ENCODE data around the gene C12orf75. TPM values are rescaled to one million over a fixed set of nuclear protein-coding genes. Genes with fewer than 3 reads are reported as not detected.
A peak's percentile ranks its signal among the peaks of the same experiment; 100 is the strongest.

Gene C12orf75
- total RNA-seq, 1 experiment from 2014 or later: 173 TPM

DNA sequence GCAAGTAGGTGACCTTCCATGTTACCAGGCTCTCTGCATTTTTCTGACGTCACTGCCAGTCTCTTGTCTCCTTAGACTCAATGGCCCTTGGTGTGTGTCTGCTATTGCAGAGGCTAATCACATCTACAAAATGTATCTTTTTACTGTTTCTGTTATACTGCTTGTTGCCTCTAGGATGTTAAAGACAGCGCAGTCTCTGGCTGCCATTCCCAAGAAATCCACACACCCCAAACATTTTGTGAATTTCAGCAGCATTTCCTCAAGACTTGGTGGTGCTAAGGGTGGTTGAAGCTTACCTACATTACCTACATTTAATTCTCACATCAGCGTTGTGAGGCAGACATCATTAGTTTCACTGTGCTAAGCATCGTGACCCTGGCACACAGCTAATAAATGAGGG lies 87.2 kb downstream of the C12orf75 start:
- Histone ChIP-seq H3K9me3 (no peaks in the 10 kb centered on the region), H3K36me3 (ENCODE audit: control insufficient read depth, insufficient read depth, low read length) (no peaks in the 10 kb centered on the region), H3K4me1 (no peaks in the 10 kb centered on the region), H3K27me3 (replicated peaks; ENCODE audit: control insufficient read depth, insufficient read depth, low read length) (no peaks in the 10 kb centered on the region), H3K4me3 (ENCODE audit: low read depth, low read length) (no peak overlapping the region)
- no peak for DNase-seq
- ChIA-PET CTCF (no interaction called here), POLR2A (no interaction called here)
- Mint-ChIP-seq H3K9me3 (ENCODE audit: unreplicated experiment) (no peaks in the 10 kb centered on the region), H3K27ac (ENCODE audit: unreplicated experiment) (no peak overlapping the region), H3K4me3 (ENCODE audit: unreplicated experiment) (no peak overlapping the region), H3K27me3 (ENCODE audit: insufficient read depth, unreplicated experiment) (no peaks in the 10 kb centered on the region), H3K4me1 (ENCODE audit: low read depth, unreplicated experiment) (peaks cover 22% of the 10 kb centered on the region), H3K36me3 (ENCODE audit: insufficient read depth, unreplicated experiment) (no peaks in the 10 kb centered on the region)
- TF ChIP-seq, protein P1, sequence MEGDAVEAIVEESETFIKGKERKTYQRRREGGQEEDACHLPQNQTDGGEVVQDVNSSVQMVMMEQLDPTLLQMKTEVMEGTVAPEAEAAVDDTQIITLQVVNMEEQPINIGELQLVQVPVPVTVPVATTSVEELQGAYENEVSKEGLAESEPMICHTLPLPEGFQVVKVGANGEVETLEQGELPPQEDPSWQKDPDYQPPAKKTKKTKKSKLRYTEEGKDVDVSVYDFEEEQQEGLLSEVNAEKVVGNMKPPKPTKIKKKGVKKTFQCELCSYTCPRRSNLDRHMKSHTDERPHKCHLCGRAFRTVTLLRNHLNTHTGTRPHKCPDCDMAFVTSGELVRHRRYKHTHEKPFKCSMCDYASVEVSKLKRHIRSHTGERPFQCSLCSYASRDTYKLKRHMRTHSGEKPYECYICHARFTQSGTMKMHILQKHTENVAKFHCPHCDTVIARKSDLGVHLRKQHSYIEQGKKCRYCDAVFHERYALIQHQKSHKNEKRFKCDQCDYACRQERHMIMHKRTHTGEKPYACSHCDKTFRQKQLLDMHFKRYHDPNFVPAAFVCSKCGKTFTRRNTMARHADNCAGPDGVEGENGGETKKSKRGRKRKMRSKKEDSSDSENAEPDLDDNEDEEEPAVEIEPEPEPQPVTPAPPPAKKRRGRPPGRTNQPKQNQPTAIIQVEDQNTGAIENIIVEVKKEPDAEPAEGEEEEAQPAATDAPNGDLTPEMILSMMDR (IDR thresholded peaks at IDR 0.05; ENCODE audit: insufficient read depth in 1 of 2, low read depth in 1 of 2, low read length in 1 of 2, severe bottlenecking in 1 of 2, unreplicated experiment in 1 of 2): no peak
- no TSS peak for BruUV-seq (replicated peaks)
- intact Hi-C loops (cut with micrococcal nuclease; ENCODE audit: unreplicated experiment): no loop called here

DNA sequence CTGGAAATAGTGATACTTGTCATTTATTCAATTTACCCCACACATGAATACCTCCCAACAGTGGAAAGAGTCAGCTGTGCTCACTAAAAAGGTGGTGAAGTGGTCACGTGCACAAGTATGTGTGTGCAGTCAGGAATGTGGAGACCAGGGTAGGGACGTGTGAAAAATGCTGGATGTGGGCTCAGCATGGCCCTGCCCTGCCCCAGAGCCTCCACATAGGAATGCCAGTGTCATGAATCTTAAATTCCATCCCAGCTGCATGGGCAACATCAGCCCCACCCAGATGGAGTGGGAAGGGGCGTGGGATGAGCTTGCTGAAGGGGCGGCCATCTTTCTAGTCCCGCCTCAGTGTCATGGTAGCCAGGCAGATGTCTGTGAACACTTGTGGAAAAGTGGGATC lies 87.7 kb downstream of the C12orf75 start:
- Mint-ChIP-seq H3K27ac (ENCODE audit: unreplicated experiment) (no peak overlapping the region), H3K9me3 (ENCODE audit: unreplicated experiment) (no peaks in the 10 kb centered on the region), H3K27me3 (ENCODE audit: insufficient read depth, unreplicated experiment) (no peaks in the 10 kb centered on the region), H3K4me3 (ENCODE audit: unreplicated experiment) (no peak overlapping the region), H3K4me1 (ENCODE audit: low read depth, unreplicated experiment) (peaks cover 22% of the 10 kb centered on the region), H3K36me3 (ENCODE audit: insufficient read depth, unreplicated experiment) (no peaks in the 10 kb centered on the region)
- peak; percentile 9 to 60 for DNase-seq
- Histone ChIP-seq H3K4me1 (no peaks in the 10 kb centered on the region), H3K4me3 (ENCODE audit: low read depth, low read length) (no peak overlapping the region), H3K36me3 (ENCODE audit: control insufficient read depth, insufficient read depth, low read length) (no peaks in the 10 kb centered on the region), H3K9me3 (no peaks in the 10 kb centered on the region), H3K27me3 (replicated peaks; ENCODE audit: control insufficient read depth, insufficient read depth, low read length) (no peaks in the 10 kb centered on the region)
- ChIA-PET POLR2A (no interaction called here), CTCF (interaction anchor here (0.5 kb wide), 1 partner anchor 171 kb away, joined by 3 read pairs; no protein-coding TSS in a partner anchor)
- intact Hi-C loops (cut with micrococcal nuclease; ENCODE audit: unreplicated experiment): no loop called here
- BruUV-seq (replicated peaks): no TSS peak
- TF ChIP-seq, protein P1 (IDR thresholded peaks at IDR 0.05; ENCODE audit: insufficient read depth in 1 of 2, low read depth in 1 of 2, low read length in 1 of 2, severe bottlenecking in 1 of 2, unreplicated experiment in 1 of 2): no peak

DNA sequence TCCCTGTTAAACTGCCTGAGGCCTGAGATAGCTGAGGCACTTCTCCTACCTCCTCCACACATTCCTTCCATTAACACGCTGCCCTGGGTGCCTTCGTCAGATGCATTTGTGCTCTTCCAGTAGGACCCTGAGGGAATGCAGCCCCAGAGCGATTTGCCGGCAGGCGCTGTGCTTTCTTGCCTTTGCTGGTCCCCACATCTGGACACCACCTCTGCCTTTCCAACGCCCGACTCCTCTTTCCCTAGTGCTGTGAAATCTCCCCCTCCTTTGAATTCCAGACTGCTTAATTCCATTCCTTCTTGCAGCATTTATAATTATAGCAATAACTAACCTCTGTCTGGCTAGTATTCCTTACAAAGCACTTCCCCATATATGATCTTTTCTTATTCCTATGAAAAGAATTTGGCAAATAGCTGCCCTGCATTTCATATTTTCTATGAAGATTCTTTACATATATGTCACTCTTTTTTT lies 88.4 kb downstream of the C12orf75 start:
- ChIA-PET CTCF (no interaction called here), POLR2A (no interaction called here)
- peaks cover 3% of the 10 kb centered on the region for H3K9me3 Mint-ChIP-seq (ENCODE audit: unreplicated experiment)
- intact Hi-C loops (cut with micrococcal nuclease; ENCODE audit: unreplicated experiment): no loop called here
- Histone ChIP-seq H3K9me3 (no peaks in the 10 kb centered on the region; the same call in 1 of the 2 replicates), H3K4me3 (ENCODE audit: low read depth, low read length) (no peak overlapping the region), H3K27me3 (replicated peaks; ENCODE audit: control insufficient read depth, insufficient read depth, low read length) (no peaks in the 10 kb centered on the region), H3K36me3 (ENCODE audit: control insufficient read depth, insufficient read depth, low read length) (no peaks in the 10 kb centered on the region), H3K4me1 (no peaks in the 10 kb centered on the region)
- no TSS peak for BruUV-seq (replicated peaks)
- H3K4me1 Mint-ChIP-seq (ENCODE audit: low read depth, unreplicated experiment): peaks cover 22% of the 10 kb centered on the region
- H3K27ac Mint-ChIP-seq (ENCODE audit: unreplicated experiment): no peak overlapping the region
- TF ChIP-seq, protein P1 (IDR thresholded peaks at IDR 0.05; ENCODE audit: insufficient read depth in 1 of 2, low read depth in 1 of 2, low read length in 1 of 2, severe bottlenecking in 1 of 2, unreplicated experiment in 1 of 2): no peak
- H3K36me3 Mint-ChIP-seq (ENCODE audit: insufficient read depth, unreplicated experiment): no peaks in the 10 kb centered on the region
- H3K27me3 Mint-ChIP-seq (ENCODE audit: insufficient read depth, unreplicated experiment): no peaks in the 10 kb centered on the region
- DNase-seq: no peak
- no peak overlapping the region for H3K4me3 Mint-ChIP-seq (ENCODE audit: unreplicated experiment)
